Measurements from ENCODE around the gene DOCK7. TPM values are rescaled to one million over a fixed set of nuclear protein-coding genes. Genes with fewer than 3 reads are reported as not detected.

DOCK7 gene
- total RNA-seq, 1 donor from 2014 or later: 46.0 TPM

- TF ChIP-seq, protein P1, sequence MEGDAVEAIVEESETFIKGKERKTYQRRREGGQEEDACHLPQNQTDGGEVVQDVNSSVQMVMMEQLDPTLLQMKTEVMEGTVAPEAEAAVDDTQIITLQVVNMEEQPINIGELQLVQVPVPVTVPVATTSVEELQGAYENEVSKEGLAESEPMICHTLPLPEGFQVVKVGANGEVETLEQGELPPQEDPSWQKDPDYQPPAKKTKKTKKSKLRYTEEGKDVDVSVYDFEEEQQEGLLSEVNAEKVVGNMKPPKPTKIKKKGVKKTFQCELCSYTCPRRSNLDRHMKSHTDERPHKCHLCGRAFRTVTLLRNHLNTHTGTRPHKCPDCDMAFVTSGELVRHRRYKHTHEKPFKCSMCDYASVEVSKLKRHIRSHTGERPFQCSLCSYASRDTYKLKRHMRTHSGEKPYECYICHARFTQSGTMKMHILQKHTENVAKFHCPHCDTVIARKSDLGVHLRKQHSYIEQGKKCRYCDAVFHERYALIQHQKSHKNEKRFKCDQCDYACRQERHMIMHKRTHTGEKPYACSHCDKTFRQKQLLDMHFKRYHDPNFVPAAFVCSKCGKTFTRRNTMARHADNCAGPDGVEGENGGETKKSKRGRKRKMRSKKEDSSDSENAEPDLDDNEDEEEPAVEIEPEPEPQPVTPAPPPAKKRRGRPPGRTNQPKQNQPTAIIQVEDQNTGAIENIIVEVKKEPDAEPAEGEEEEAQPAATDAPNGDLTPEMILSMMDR (IDR thresholded peaks at IDR 0.05): peak in 2 of 3 experiments; percentile 25 to 53
- no peaks in the 10 kb centered on the region for H3K27me3 ChIP-seq
- intact Hi-C loops (cut with DNase I): no loop called here
- no peaks in the 10 kb centered on the region for H3K9me3 ChIP-seq
- DNase-seq (ENCODE audit: low spot score in 2 of 2): no peak
- H3K27ac ChIP-seq: no peak overlapping the region
- H3K4me3 ChIP-seq: no peak overlapping the region
- peaks cover 14 to 33% of the 10 kb centered on the region in 2 donors for H3K36me3 ChIP-seq
- H3K4me1 ChIP-seq: no peaks in the 10 kb centered on the region
These were observed 179.9 kb downstream of the DOCK7 start for GRCh38 chr1:62508187-62508758.

DNA sequence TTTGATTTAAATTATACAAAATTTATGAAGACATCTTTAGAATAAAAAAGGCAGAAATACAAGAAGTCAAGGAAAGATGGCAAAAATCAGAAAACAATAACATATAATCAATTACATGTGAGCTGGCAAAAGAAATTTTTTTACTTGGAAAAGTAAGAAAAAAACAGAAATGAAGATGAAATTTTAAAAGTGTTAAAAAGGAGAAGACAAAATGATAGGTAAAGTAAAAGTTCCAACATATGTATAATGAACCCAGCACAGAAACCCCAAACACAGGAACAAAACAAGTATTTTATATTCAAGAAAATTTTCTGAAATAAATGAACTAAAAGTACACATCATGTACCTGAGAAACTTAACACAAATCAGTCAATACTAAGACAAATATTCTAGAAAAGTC lies 188.0 kb downstream of the DOCK7 start:
- peaks cover 0 to 12% of the 10 kb centered on the region in 2 donors for H3K36me3 ChIP-seq
- intact Hi-C loops (cut with DNase I): no loop called here
- no peak overlapping the region for H3K4me3 ChIP-seq
- no peaks in the 10 kb centered on the region for H3K9me3 ChIP-seq
- H3K27ac ChIP-seq: no peak overlapping the region
- H3K27me3 ChIP-seq: no peaks in the 10 kb centered on the region
- no peaks in the 10 kb centered on the region for H3K4me1 ChIP-seq
- DNase-seq (ENCODE audit: low spot score in 2 of 2): no peak
- TF ChIP-seq, protein P1 (IDR thresholded peaks at IDR 0.05): no peak

GRCh38 chr1:62494137-62494536 lies 194.0 kb downstream of the DOCK7 start:
- no peak overlapping the region for H3K27ac ChIP-seq
- no peaks in the 10 kb centered on the region for H3K4me1 ChIP-seq
- TF ChIP-seq, protein P1 (IDR thresholded peaks at IDR 0.05): no peak
- intact Hi-C loops (cut with DNase I): no loop called here
- no peak for DNase-seq (ENCODE audit: low spot score in 2 of 2)
- H3K9me3 ChIP-seq: no peaks in the 10 kb centered on the region
- no peak overlapping the region for H3K4me3 ChIP-seq
- H3K27me3 ChIP-seq: no peaks in the 10 kb centered on the region
- H3K36me3 ChIP-seq: peaks cover 9 to 42% of the 10 kb centered on the region in 2 donors

GRCh38 chr1:62493656-62494055 lies 194.5 kb downstream of the DOCK7 start:
- Histone ChIP-seq H3K36me3 (peaks cover 13 to 45% of the 10 kb centered on the region in 2 donors), H3K4me3 (no peak overlapping the region), H3K27me3 (no peaks in the 10 kb centered on the region), H3K9me3 (no peaks in the 10 kb centered on the region), H3K27ac (no peak overlapping the region), H3K4me1 (no peaks in the 10 kb centered on the region)
- no peak for DNase-seq (ENCODE audit: low spot score in 2 of 2)
- TF ChIP-seq, protein P1 (IDR thresholded peaks at IDR 0.05): no peak
- intact Hi-C loops (cut with DNase I): no loop called here

DNA sequence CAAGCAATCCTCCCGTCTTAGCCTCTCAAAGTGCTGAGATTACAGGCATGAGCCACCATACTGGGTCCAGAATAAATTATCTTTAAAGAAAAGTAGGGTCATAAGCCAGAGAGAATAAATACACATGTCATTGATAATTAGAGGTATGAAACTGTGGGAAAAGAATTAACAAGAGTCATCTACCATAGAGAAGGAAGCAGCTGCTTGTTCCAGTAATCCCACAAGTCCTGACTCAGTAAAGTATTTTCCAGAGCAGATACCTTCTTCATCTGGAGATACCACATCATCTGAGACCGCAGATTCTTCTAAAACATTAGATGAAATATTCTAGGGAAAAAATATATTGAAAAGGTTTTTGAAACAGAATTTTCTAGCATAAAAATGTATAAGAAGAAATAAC lies 195.7 kb downstream of the DOCK7 start:
- Histone ChIP-seq H3K36me3 (peaks cover 15 to 56% of the 10 kb centered on the region in 2 donors), H3K9me3 (no peaks in the 10 kb centered on the region), H3K4me1 (no peaks in the 10 kb centered on the region), H3K4me3 (no peak overlapping the region), H3K27ac (no peak overlapping the region), H3K27me3 (no peaks in the 10 kb centered on the region)
- TF ChIP-seq, protein P1 (IDR thresholded peaks at IDR 0.05): no peak
- DNase-seq (ENCODE audit: low spot score in 2 of 2): no peak
- intact Hi-C loops (cut with DNase I): no loop called here

DNA sequence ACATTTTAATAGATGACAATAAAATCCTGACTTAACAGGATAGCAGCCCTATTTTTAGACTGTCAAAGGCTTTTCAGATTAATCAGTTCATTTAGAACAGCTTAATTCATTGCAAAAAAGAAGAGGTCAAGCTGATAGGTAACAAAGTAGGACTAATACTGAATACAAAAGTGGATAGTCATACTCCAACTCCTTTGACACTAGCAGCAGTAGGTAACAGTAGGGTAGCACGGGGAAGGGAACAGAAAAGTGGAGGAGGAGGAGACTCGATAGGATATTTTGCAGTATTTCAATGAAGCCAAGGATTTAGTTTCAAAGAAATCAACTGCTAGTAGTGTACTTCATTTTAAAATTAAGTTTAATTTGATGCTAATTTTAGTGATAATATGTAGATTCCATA lies 200.2 kb downstream of the DOCK7 start:
- TF ChIP-seq, protein P1 (IDR thresholded peaks at IDR 0.05): no peak
- Histone ChIP-seq H3K27ac (no peak overlapping the region), H3K9me3 (no peaks in the 10 kb centered on the region), H3K36me3 (peaks cover 15 to 44% of the 10 kb centered on the region in 2 donors), H3K4me3 (no peak overlapping the region), H3K27me3 (no peaks in the 10 kb centered on the region), H3K4me1 (no peaks in the 10 kb centered on the region)
- no peak for DNase-seq (ENCODE audit: low spot score in 2 of 2)
- intact Hi-C loops (cut with DNase I): no loop called here
